HepG2 (cell line): ENCODE data around the gene SMIM34. TPM values are rescaled to one million over a fixed set of nuclear protein-coding genes. Genes with fewer than 3 reads are reported as not detected.

Experiments used
- ADNP ChIP-seq: sonication (generic); formaldehyde crosslinking; IDR thresholded peaks from 2 replicates; pipeline ENCODE4 v1.4.0; 2020; ENCODE audit warnings: missing genetic modification reagents
- AHR ChIP-seq: IDR thresholded peaks from 2 replicates; pipeline ENCODE4 v1.6.1; 2018; ENCODE audit warnings: missing genetic modification reagents, missing compliant biosample characterization
- AKAP8 ChIP-seq: sonication (generic); formaldehyde crosslinking; IDR thresholded peaks from 2 replicates; pipeline ENCODE4 v1.5.1; 2020; ENCODE audit warnings: mild to moderate bottlenecking, missing genetic modification reagents
- CTCF ChIP-seq: sonication (generic); formaldehyde crosslinking; IDR thresholded peaks from 2 replicates; pipeline ENCODE4 v1.5.0; 2020; ENCODE audit warnings: mild to moderate bottlenecking, missing genetic modification reagents, moderate library complexity
- FOXA3 ChIP-seq: IDR thresholded peaks from 2 replicates; pipeline ENCODE4 v1.6.1; 2016; ENCODE audit warnings: missing genetic modification reagents, missing compliant biosample characterization
- GTF2F1 ChIP-seq: fragments of 150-350 bp; IDR thresholded peaks from 2 replicates; pipeline ENCODE4 v1.6.1; 2014; ENCODE audit warnings: low read length
- IRF9 ChIP-seq: sonication (generic); formaldehyde crosslinking; IDR thresholded peaks from 2 replicates; pipeline ENCODE4 v1.8.0; 2022; ENCODE audit warnings: missing genetic modification reagents, mild to moderate bottlenecking, borderline replicate concordance
- MXD4 ChIP-seq: IDR thresholded peaks from 2 replicates; pipeline ENCODE4 v1.6.1; 2016; ENCODE audit warnings: mild to moderate bottlenecking, missing biosample characterization, missing genetic modification reagents
- NCOA1 ChIP-seq: sonication (generic); formaldehyde crosslinking; IDR thresholded peaks from 2 replicates; pipeline ENCODE4 v1.9.0; 2021; ENCODE audit warnings: missing genetic modification reagents
- NONO ChIP-seq, 2 experiments: fragments of 450-650 bp in 1 of 2; sonication (generic) in 1 of 2; formaldehyde crosslinking in 1 of 2; IDR thresholded peaks in 1 of 2; conservative IDR thresholded peaks in 1 of 2; 2 replicates each; pipeline versions ENCODE4 v1.6.1 to v1.8.0; 2017 to 2022; ENCODE audit warnings: mild to moderate bottlenecking in 1 of 2, missing genetic modification reagents in 1 of 2, moderate library complexity in 1 of 2
- PPARG ChIP-seq: conservative IDR thresholded peaks from 2 replicates; pipeline ENCODE4 v1.6.1; 2016; ENCODE audit warnings: missing biosample characterization, missing genetic modification reagents
- PTBP1 ChIP-seq: fragments of 200-400 bp; formaldehyde crosslinking; IDR thresholded peaks from 2 replicates; pipeline ENCODE4 v1.6.1; 2018; ENCODE audit warnings: low read length, low read depth; ENCODE audit not compliant: poor library complexity, severe bottlenecking
- SOX6 ChIP-seq, 2 experiments: fragments of 450-650 bp in 1 of 2; sonication (generic) in 1 of 2; formaldehyde crosslinking in 1 of 2; IDR thresholded peaks; 2 replicates each; pipeline versions ENCODE4 v1.4.0 to v1.6.1; 2017 to 2020; ENCODE audit warnings: antibody characterized with exemption in 1 of 2, mild to moderate bottlenecking in 1 of 2, missing genetic modification reagents in 1 of 2
- TEAD3 ChIP-seq: optimal IDR thresholded peaks from 2 replicates; pipeline ENCODE3; 2016; ENCODE audit warnings: borderline replicate concordance
- TFDP2 ChIP-seq: sonication (generic); formaldehyde crosslinking; IDR thresholded peaks from 2 replicates; pipeline ENCODE4 v1.4.0; 2020; ENCODE audit warnings: missing genetic modification reagents
- ZBTB7B ChIP-seq: sonication (generic); formaldehyde crosslinking; IDR thresholded peaks from 2 replicates; pipeline ENCODE4 v1.4.0; 2020; ENCODE audit warnings: missing genetic modification reagents
- ZNF20 ChIP-seq: sonication (generic); formaldehyde crosslinking; IDR thresholded peaks from 2 replicates; pipeline ENCODE4 v1.4.0; 2020; ENCODE audit warnings: mild to moderate bottlenecking, moderate library complexity, missing genetic modification reagents
- ZNF253 ChIP-seq: sonication (generic); formaldehyde crosslinking; IDR thresholded peaks from 2 replicates; pipeline ENCODE4 v1.8.0; 2022; ENCODE audit warnings: mild to moderate bottlenecking, missing genetic modification reagents, borderline replicate concordance
- ZNF468 ChIP-seq: sonication (generic); formaldehyde crosslinking; IDR thresholded peaks from 2 replicates; pipeline ENCODE4 v1.8.0; 2022; ENCODE audit warnings: mild to moderate bottlenecking, moderate library complexity, missing genetic modification reagents
- ZNF7 ChIP-seq: IDR thresholded peaks from 2 replicates; pipeline ENCODE4 v1.6.1; 2016; ENCODE audit warnings: missing biosample characterization, missing genetic modification reagents
- ZZZ3 ChIP-seq: sonication (generic); formaldehyde crosslinking; IDR thresholded peaks from 2 replicates; pipeline ENCODE4 v1.4.0; 2020; ENCODE audit warnings: missing genetic modification reagents, mild to moderate bottlenecking, borderline replicate concordance
- polyA plus RNA-seq, 8 experiments: library from polyadenylated mRNA; depleted of rRNA in 3 of 8; stranded (reverse) in 7 of 8; unstranded in 1 of 8; fragments of >200 nt; fragmentation: Illumina TruSeq in 4 of 8; extraction: Trizol in 4 of 8; gene quantifications; 2 replicates each; pipeline versions ENCODE4 v1.2.1 to v1.2.3, GENCODE V29; 2011 to 2016; ENCODE audit warnings: low read depth in 4 of 8, missing spikeins in 1 of 8, mixed read lengths in 1 of 8; ENCODE audit not compliant: insufficient read depth in 1 of 8
- total RNA-seq, 5 experiments: library from RNA; depleted of rRNA; stranded (reverse); fragments of >200 nt; fragmentation: Illumina TruSeq; extraction: Trizol; gene quantifications; 2 replicates each; pipeline ENCODE4 v1.2.3, GENCODE V29; 2016; ENCODE audit warnings: low read depth in 1 of 5
- TF ChIP-seq, protein P1 (sequence below): IDR thresholded peaks from 2 replicates; pipeline ENCODE4 v1.6.1; 2018; ENCODE audit warnings: missing genetic modification reagents
- TF ChIP-seq, protein P2 (sequence below): sonication (generic); formaldehyde crosslinking; IDR thresholded peaks from 2 replicates; pipeline ENCODE4 v1.4.0; 2020; ENCODE audit warnings: mild to moderate bottlenecking, missing genetic modification reagents
- TF ChIP-seq, protein P3 (sequence below): sonication (generic); formaldehyde crosslinking; IDR thresholded peaks from 2 replicates; pipeline ENCODE4 v1.5.1; 2020; ENCODE audit warnings: mild to moderate bottlenecking, missing genetic modification reagents, moderate library complexity

SMIM34 gene
- total and polyA plus RNA-seq, 2 of the 13 experiments (the other 11 are each of a cell fraction or from before 2014, with no cell fraction given), result not detected

DNA sequence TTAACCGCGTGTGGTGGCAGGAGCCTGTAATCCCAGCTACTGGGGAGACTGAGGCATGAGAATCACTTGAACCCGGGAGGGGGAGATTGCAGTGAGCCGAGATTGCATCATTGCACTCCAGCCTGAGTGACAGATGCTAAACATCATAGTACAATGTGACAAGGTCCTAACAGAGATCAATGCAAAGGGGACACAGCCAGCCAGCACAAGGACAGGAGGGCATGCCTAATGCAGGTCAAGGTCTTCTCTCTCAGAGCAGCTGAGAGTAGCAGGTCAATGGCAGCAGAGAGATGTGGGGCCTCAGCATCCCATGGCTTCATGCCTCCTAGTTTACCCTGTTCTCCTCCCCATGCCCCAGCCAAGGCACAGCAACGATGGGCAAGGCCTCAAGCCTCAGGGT is 51.4 kb downstream of the SMIM34 start (continued):
- peak; percentile 72; the same call in 1 of the 2 replicates for TF ChIP-seq IRF9
- TF ChIP-seq, protein P1, sequence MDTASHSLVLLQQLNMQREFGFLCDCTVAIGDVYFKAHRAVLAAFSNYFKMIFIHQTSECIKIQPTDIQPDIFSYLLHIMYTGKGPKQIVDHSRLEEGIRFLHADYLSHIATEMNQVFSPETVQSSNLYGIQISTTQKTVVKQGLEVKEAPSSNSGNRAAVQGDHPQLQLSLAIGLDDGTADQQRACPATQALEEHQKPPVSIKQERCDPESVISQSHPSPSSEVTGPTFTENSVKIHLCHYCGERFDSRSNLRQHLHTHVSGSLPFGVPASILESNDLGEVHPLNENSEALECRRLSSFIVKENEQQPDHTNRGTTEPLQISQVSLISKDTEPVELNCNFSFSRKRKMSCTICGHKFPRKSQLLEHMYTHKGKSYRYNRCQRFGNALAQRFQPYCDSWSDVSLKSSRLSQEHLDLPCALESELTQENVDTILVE, result 0 out of 2 replicates have a peak, but pooled peaks have one; percentile 38
- no peak for TF ChIP-seq ADNP
- no peak for TF ChIP-seq ZNF253
- TF ChIP-seq PPARG (CRISPR knock-in tag), result peak; percentile 65
- TF ChIP-seq FOXA3 (CRISPR knock-in tag), result peak; percentile 82
- TF ChIP-seq PTBP1, result no peak
- TF ChIP-seq, protein P2, sequence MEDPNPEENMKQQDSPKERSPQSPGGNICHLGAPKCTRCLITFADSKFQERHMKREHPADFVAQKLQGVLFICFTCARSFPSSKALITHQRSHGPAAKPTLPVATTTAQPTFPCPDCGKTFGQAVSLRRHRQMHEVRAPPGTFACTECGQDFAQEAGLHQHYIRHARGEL, result no peak
- peak; percentile 42; the same call in 1 of the 2 replicates for TF ChIP-seq ZZZ3 (CRISPR knock-in tag)
- no peak for TF ChIP-seq TFDP2 (CRISPR knock-in tag)
- TF ChIP-seq ZNF468 (CRISPR knock-in tag), result no peak
- 0 out of 2 replicates have a peak, but pooled peaks have one; percentile 62 for TF ChIP-seq ZBTB7B
- peak; percentile 85 for TF ChIP-seq TEAD3
- no peak for TF ChIP-seq GTF2F1
- 0 out of 2 replicates have a peak, but pooled peaks have one; percentile 41 for TF ChIP-seq MXD4 (CRISPR knock-in tag)
- no peak for TF ChIP-seq AHR (CRISPR knock-in tag)
- TF ChIP-seq, protein P3, sequence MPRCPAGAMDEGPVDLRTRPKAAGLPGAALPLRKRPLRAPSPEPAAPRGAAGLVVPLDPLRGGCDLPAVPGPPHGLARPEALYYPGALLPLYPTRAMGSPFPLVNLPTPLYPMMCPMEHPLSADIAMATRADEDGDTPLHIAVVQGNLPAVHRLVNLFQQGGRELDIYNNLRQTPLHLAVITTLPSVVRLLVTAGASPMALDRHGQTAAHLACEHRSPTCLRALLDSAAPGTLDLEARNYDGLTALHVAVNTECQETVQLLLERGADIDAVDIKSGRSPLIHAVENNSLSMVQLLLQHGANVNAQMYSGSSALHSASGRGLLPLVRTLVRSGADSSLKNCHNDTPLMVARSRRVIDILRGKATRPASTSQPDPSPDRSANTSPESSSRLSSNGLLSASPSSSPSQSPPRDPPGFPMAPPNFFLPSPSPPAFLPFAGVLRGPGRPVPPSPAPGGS (CRISPR knock-in tag), result 0 out of 2 replicates have a peak, but pooled peaks have one; percentile 53
- no peak for TF ChIP-seq ZNF20 (CRISPR knock-in tag)
- no peak for TF ChIP-seq SOX6 (IDR thresholded peaks at IDR 0.05)
- TF ChIP-seq SOX6 (CRISPR knock-in tag; IDR thresholded peaks at IDR 0.05), result peak; percentile 91
- TF ChIP-seq NONO (IDR thresholded peaks at IDR 0.05), result no peak
- TF ChIP-seq NONO (CRISPR knock-in tag; conservative IDR thresholded peaks at IDR 0.05), result peak; percentile 72
- TF ChIP-seq ZNF7 (CRISPR knock-in tag), result 0 out of 2 replicates have a peak, but pooled peaks have one; percentile 9
- 0 out of 2 replicates have a peak, but pooled peaks have one; percentile 65 for TF ChIP-seq AKAP8 (CRISPR knock-in tag)
- TF ChIP-seq NCOA1 (CRISPR knock-in tag), result no peak
- peak; percentile 10; the same call in 1 of the 2 replicates for TF ChIP-seq CTCF
